Urinary bladder (tissue), 4 donors: ENCODE results near the gene MYDGF. TPM values are rescaled to one million over a fixed set of nuclear protein-coding genes. Genes with fewer than 3 reads are reported as not detected.

ENCODE experiments used
- DNase-seq: peaks from one replicate; pipeline ENCODE4 v3.0.0-alpha.2; 2015; ENCODE audit errors: extremely low spot score
- H3K27ac ChIP-seq: one replicate; pipeline ENCODE4 v1.5.1; 2013; ENCODE audit warnings: low read depth, mild to moderate bottlenecking, moderate library complexity
- H3K36me3 ChIP-seq: one replicate; pipeline ENCODE4 v1.6.1; 2013; ENCODE audit warnings: mild to moderate bottlenecking, moderate library complexity; ENCODE audit not compliant: insufficient read depth
- H3K4me1 ChIP-seq: one replicate; pipeline ENCODE4 v1.6.1; 2013; ENCODE audit warnings: mild to moderate bottlenecking, moderate library complexity; ENCODE audit not compliant: insufficient read depth
- H3K4me3 ChIP-seq: one replicate; pipeline ENCODE4 v1.5.1; 2013; ENCODE audit warnings: low read depth, low read length
- WGBS: extraction: QIAGEN DNeasy Blood & Tissue Kit; methylation state at CpG from one replicate; pipeline ENCODE4 v1.1.7; 2013; 5-methylcytosine and 5-hydroxymethylcytosine counted together
- polyA plus RNA-seq: library from polyadenylated mRNA; stranded (reverse); fragments of 200-250 nt; gene quantifications from one replicate; pipeline ENCODE4 v1.2.3, GENCODE V29; 2013
- total RNA-seq: library from RNA; depleted of rRNA; stranded (reverse); fragments of >200 nt; gene quantifications from one replicate; pipeline ENCODE4 v1.2.3, GENCODE V29; 2014
- donor health status: healthy with polysubstance abuse.
- donor health status: healthy.

MYDGF gene
- total and polyA plus RNA-seq, 2 donors = 49.3 to 104 TPM

DNA sequence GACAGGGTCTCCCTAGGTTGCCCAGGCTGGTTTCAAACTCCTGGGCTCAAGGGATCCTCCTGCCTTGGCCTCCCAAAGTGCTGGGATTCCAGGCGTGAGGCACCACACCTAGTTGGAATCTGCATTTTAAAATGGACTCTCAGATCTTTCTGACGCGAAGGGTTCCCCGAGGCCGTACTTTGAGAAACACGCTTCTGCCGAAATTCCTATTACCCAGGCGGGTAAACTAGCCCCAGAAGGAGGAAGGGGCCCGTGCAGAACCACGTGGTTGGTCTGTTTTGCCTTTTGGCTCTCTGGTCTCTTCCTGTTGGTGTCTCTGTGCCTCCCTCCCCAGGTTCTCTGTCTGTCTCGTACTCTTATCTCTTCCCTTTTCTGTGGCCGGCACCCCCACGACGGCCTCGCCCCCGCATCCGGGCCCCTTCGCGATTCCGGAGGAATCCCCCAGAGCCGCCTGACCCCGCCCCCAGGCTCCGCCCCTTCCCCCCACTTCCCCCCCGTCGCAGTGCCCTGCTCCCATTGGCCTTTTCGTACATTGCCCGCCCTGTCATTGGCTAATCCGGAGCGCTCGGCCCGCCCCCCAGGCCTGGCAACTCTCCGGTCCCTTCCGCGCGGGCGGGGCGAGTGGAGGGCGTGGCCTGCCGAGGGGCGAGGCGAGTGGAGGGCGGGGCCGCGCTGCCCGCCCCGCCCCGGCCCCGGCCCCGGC is 31.2 kb downstream of the MYDGF start, which contains the start of gene TNFAIP8L1:
Gene TNFAIP8L1, plus strand, starts transcription at position 689 of the 703 bp plus-strand sequence. CDS start 12,354 bp downstream, outside the sequence.
- peak; percentile 86 for DNase-seq
- Histone ChIP-seq H3K27ac (peak within 1 kb of the TSS; percentile 33), H3K4me3 (peak within 1 kb of the TSS; percentile 58), H3K4me1 (no peaks in the 10 kb centered on the region), H3K36me3 (no peaks in the 10 kb centered on the region)
- WGBS = 3% methylated on average over 49 of the region's 49 CpGs

DNA sequence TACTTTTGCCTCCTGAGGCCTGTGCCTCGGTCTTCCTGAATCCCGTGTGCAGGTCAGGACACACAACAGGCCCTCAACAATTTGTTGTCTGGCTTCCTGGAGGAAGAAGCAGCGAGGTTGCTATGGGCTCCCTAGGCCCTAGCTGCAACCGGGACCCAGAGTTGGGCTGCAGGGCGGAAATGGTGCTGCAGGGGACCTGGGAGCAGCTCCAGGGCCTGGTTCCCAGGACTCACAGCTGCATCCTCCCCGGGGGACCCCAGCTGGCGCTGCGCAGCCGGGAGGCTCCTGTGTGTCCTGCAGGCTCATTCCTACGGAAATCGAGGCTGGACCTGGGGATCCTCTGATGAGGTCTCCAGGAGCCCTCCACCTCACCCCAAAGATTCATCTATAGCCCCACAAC is 31.8 kb downstream of the MYDGF start:
- DNase-seq = no peak
- no peak overlapping the region for H3K4me3 ChIP-seq
- H3K27ac ChIP-seq = no peak overlapping the region
- WGBS = 80% methylated on average over 11 of the region's 11 CpGs
- H3K4me1 ChIP-seq = no peaks in the 10 kb centered on the region
- H3K36me3 ChIP-seq = no peaks in the 10 kb centered on the region

DNA sequence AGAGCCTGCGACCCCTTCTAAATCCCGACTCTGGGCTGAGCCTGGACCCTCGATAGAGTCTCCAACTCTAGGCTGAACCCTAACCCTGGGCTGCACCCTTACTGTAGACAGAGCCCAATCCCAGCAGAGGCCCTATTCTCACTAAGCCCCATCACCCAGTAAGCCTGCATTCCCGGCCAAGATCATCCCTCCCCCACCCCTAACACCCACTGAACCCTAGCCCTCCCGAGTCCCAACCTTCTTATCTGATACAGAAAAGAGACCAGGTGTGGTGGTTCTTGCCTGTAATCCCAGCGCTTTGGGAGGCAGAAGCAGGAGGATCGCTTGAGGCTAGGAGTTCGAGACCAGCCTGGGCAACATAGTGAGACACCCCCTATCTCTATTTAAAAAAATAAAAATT is 33.4 kb downstream of the MYDGF start:
- no peak for DNase-seq
- Histone ChIP-seq H3K4me1 (no peaks in the 10 kb centered on the region), H3K27ac (no peak overlapping the region), H3K4me3 (no peak overlapping the region), H3K36me3 (no peaks in the 10 kb centered on the region)
- 61% methylated on average over 8 of the region's 8 CpGs for WGBS

DNA sequence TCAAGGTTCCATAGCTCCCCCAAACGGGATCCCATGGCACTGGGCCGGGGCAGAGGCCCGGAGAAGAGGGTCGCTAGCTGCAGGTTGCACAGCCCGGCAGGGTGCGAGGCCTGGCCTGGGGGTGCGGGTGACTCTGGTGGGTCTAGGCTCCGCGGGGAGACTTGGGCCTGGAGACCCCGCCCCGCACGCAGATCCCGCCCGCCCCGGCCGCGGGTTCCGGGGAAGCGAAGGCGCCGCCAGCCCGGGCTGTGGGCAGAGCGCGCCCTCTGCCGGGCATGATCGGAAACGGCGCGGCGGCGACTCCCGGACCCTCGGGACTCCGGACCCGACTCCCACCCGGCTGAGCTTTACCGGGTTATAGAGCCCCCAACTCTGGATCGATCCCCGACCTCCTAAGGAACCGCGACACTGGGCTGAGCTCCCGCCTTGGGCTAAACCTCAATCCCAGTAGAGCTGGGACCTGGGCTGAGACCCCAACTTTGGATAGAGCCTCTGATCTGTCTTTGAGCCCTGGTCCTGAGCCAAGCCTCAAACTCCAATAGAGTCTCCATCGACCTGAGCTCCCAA is 33.9 kb downstream of the MYDGF start:
- under 1% methylated on average over 43 of the region's 43 CpGs for WGBS
- H3K36me3 ChIP-seq = no peaks in the 10 kb centered on the region
- no peak for DNase-seq
- no peak overlapping the region for H3K27ac ChIP-seq
- no peaks in the 10 kb centered on the region for H3K4me1 ChIP-seq
- peak overlapping the region; percentile 47 for H3K4me3 ChIP-seq

DNA sequence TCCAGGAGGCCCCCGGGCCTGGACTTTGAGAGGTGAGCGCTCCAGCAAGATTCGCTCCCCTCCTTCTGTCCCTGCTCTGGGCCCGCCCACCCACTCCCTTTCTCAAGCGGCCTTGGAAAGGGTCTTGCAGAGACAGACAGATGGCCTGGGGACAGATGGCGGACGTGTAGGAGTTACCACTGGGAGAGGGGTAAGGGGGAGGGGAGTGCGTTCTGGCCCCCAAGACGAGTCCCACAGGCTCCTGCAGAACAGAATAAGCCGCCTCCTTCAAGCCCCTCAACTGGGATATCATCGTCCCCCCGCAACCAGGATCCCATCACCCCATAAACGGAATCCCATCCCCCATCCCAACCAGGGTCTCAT is 34.4 kb downstream of the MYDGF start:
- WGBS = 29% methylated on average over 13 of the region's 13 CpGs
- H3K4me3 ChIP-seq = peak overlapping the region; percentile 47
- DNase-seq = no peak
- no peaks in the 10 kb centered on the region for H3K4me1 ChIP-seq
- no peak overlapping the region for H3K27ac ChIP-seq
- no peaks in the 10 kb centered on the region for H3K36me3 ChIP-seq

DNA sequence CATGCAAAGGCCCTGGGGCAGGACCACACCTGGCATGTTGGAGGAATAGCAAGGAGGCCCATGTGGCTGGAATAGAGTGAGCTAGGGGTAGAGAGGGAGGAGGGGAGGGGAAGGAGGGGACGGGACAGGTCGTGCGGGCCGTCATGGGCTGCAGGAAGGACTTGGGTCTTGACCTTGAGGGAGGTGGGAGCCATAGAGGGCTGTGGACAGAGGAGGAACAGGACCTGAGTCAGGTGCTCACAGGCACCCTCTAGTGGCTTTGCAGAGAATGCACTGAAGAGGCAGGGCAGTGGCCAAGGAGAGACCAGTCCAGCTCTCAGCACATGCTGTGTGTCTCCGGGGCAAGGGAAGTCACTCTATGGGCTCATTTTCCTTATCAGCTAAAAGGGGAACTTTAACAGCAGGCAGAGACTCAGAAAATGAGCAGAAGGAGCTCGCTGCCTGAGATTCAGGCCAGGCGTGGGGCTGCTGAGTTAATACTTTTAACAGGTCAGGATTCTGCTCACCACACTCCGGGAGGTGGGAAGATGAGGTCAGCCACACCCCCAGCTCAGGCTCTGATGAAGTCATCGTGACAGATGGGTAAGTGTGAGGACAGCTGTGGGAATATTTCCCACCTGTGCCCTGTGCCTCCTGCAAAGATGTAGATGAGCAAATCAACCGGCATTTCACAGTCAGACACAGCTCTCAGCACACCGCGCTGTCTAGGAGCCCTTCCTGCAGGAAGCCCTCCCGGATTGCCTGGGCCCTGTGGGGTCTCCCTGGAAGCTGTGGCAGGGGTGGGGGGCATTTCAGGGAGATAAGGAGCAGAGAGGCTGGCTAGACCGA is 36.8 kb downstream of the MYDGF start:
- WGBS = 47% methylated on average over 14 of the region's 14 CpGs
- H3K4me1 ChIP-seq = no peaks in the 10 kb centered on the region
- H3K4me3 ChIP-seq = no peak overlapping the region
- no peak for DNase-seq
- no peak overlapping the region for H3K27ac ChIP-seq
- H3K36me3 ChIP-seq = no peaks in the 10 kb centered on the region

DNA sequence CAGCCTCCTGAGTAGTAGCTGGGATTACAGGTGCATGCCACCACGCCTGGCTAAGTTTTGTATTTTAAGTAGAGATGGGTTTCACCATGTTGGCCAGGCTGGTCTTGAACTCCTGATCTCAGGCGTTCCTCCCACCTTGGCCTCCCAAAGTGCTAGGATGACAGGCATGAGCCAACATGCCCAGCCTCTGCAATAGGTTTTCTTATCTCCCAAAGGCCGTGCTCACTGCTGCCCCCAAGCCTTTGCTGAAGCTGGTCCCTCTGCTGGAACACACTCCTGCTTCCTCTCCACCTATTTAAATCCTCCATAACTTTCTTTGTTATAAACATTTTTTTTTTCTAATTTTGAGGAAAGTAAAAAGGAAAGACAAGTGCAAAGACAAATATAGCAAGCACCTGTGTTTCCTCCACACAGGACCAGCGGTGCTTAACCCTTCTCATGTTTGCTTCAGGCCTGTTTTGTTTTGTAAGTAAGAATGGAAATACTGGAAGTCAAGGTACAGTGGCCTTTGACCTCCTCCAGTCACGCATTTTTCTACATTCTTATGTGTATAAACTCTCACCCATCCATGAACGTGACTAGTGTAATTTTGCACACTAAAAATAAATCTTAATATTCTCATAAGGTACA is 45.3 kb downstream of the MYDGF start:
- Histone ChIP-seq H3K4me3 (no peak overlapping the region), H3K4me1 (no peaks in the 10 kb centered on the region), H3K27ac (no peak overlapping the region), H3K36me3 (no peaks in the 10 kb centered on the region)
- DNase-seq = no peak
- WGBS = 39% methylated on average over 6 of the region's 6 CpGs

DNA sequence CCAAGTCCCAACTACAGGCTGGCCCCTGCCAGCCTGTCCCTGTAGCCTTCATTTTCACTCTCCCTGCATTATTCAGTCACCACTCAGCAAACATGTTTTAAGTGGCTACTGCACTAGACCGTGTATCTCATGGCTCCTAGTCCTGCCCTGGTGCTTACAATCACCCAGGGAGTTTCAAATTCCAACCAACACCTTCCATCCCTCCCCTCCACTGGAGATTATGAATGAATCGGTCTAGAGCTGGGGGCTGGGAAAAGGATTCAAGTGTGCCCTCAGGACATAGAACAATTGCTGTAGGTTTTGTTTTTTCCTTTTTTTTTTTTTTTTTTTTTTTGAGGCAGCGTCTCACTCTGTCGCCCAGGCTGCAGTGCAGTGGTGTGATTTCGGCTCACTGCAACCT is 45.8 kb downstream of the MYDGF start:
- Histone ChIP-seq H3K4me3 (no peak overlapping the region), H3K4me1 (no peaks in the 10 kb centered on the region), H3K27ac (no peak overlapping the region), H3K36me3 (no peaks in the 10 kb centered on the region)
- DNase-seq = no peak
- 74% methylated on average over 5 of the region's 5 CpGs for WGBS

DNA sequence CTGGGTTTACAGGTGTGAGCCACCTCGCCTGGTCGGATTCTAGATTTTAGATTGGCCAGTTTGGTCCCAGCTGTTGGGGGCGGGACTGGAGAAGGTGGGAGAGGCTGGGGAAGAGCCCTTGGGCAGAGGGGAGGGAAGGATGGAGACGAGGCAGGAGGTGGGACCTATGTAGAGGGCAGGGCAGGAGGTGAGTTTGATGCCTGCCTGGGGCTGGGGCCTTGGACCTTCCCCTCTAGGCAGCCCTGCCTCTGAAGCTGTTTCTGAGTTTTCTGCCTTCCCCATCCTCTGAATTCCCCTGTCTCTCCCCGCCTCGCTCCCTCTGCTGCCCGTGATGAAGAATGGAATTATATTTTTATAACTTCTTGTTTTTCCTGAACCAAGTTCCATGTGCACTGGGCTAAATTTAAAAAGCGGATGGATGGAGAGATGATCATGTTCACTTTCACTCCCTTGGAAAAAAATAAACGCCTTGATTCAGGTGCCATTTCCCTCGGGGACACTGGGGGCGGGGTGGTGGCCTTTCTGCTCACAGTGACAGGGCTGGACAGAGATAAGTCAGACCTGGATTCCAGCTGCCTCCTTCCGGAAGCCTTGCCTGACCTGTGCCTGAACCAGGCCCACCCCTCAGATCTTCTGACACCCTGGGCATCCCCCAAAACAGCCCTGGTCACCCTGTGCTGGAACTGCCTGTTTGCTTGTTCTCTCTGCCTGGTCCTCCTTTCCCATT is 47.3 kb downstream of the MYDGF start:
- WGBS = 36% methylated on average over 12 of the region's 12 CpGs

DNA sequence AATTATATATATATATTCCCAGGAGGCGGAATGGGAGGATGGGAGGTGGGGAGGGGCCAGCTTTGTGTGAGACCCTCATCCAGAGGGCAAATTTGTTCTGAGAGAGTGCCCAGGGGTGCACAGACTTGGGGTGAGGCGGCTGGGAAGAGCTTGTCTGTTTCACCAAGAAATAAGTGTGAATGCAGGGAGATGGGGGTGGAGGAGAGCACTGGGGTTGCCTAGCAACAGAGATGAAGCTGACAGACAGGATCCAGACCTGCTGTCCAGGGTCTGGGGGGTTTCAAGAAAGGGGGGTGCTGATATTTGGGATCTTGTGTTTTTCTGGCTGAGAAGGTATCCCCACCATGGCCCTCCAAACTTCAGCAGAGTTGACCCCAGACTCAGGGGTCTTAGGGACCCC is 49.5 kb downstream of the MYDGF start:
- no peaks in the 10 kb centered on the region for H3K36me3 ChIP-seq
- no peak overlapping the region for H3K4me3 ChIP-seq
- WGBS = 35% methylated on average over 2 of the region's 2 CpGs
- no peaks in the 10 kb centered on the region for H3K4me1 ChIP-seq
- no peak for DNase-seq
- H3K27ac ChIP-seq = no peak overlapping the region

More for the DNA sequence above, 47.3 kb downstream of the MYDGF start:
- no peak for DNase-seq
- Histone ChIP-seq H3K4me3 (no peak overlapping the region), H3K36me3 (no peaks in the 10 kb centered on the region), H3K4me1 (no peaks in the 10 kb centered on the region), H3K27ac (no peak overlapping the region)

DNA sequence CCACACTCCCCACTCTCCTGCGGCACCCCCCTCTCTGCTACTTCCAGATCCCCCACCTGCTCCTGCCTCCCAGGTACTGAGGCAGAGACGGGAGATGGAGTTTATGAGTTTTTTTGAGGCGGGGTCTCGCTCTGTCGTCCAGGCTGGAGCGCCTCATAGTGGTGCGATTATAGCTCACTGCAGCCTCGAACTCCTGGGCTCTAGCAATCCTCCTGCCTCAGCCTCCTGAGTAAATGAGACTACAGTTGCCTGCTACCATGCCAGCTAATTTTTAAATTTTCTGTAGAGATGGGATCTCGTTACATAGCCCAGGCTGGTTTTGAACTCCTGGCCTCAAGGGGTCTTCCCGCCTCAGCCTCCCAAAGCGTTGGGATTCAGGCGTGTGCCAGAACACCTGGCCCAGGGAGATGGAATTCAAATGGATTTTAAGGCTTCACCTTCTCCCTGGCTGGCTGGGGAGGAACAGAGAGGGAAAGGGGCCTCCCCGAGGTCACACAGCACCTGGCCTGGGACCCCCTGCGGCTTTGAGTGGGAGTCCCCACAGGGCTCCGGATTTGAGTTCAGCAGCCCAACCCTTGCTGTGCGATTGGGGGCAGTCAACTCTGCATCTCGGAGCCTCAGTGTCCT is 50.4 kb downstream of the MYDGF start:
- Histone ChIP-seq H3K36me3 (no peaks in the 10 kb centered on the region), H3K4me3 (no peak overlapping the region), H3K4me1 (no peaks in the 10 kb centered on the region), H3K27ac (no peak overlapping the region)
- DNase-seq = no peak
- WGBS = 74% methylated on average over 17 of the region's 17 CpGs

DNA sequence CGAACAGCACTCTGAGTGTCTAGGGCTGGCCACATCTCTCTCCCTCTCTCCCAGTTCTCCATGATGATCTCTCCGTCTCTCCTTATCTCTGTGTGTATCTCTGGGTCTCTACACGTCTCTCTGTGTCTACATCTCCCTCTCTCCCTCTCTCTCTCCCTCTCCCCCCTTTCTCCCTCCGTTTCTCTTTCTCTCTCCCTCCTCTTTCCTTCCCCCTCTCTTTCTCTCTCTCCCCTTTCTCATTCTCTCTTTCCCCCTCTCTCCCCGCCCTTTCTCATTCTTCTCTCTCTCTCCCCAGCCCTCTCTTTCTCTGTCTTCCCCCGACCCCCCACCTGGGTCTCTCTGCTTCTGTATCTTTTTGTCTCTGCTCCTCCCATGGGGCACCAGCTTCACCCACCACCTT is 52.1 kb downstream of the MYDGF start:
- 32% methylated on average over 6 of the region's 6 CpGs for WGBS
- DNase-seq = no peak
- H3K4me3 ChIP-seq = no peak overlapping the region
- H3K4me1 ChIP-seq = no peaks in the 10 kb centered on the region
- H3K27ac ChIP-seq = no peak overlapping the region
- H3K36me3 ChIP-seq = no peaks in the 10 kb centered on the region

DNA sequence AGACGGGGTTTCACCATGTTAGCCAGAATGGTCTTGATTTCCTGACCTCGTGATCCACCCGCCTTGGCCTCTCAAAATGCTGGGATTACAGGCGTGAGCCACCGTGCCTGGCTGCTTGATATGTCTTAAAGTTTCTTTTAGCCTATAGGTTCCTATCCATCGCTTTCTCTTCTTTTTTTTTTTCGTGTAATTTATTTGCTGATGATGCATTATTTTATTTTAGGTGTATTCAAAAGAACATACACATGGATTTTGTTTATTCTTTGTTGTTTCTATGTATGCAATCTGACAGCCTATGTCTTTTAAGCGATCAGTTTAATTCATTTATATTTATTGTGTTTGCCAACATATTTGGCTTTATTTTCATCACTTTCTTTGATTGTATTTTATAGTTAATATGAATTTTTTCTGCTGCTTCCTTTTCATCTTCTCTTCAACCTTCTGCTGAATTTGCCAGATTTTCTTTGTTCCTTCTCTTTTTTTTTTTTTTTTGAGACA is 56.8 kb downstream of the MYDGF start:
- 92% methylated on average over 8 of the region's 8 CpGs for WGBS
- Histone ChIP-seq H3K4me3 (no peak overlapping the region), H3K36me3 (no peaks in the 10 kb centered on the region), H3K27ac (no peak overlapping the region), H3K4me1 (no peaks in the 10 kb centered on the region)
- no peak for DNase-seq
